Suprapubic skin (tissue), 4 donors: ENCODE data around the gene DAP.

Source experiments
- POLR2A ChIP-seq, 2 donors: fragments of 450-650 bp; IDR thresholded peaks; one replicate each; pipeline ENCODE4 v1.6.1; 2017; ENCODE audit warnings: antibody characterized with exemption in 2 of 2, mild to moderate bottlenecking in 2 of 2, moderate library complexity in 2 of 2
- POLR2AphosphoS5 ChIP-seq, 3 donors: sonication (generic); formaldehyde crosslinking; IDR thresholded peaks; one replicate each; pipeline ENCODE4 v1.6.1; 2017; ENCODE audit warnings: antibody characterized with exemption in 3 of 3
- TF ChIP-seq, protein P1 (sequence below), 2 donors: fragments of 200-600 bp in 1 of 2; fragments of 450-650 bp in 1 of 2; sonication (generic) in 1 of 2; IDR thresholded peaks; one replicate each; pipeline ENCODE4 v1.5.1; 2016 to 2019; ENCODE audit warnings: antibody characterized with exemption in 2 of 2, mild to moderate bottlenecking in 1 of 2, moderate library complexity in 1 of 2

DNA sequence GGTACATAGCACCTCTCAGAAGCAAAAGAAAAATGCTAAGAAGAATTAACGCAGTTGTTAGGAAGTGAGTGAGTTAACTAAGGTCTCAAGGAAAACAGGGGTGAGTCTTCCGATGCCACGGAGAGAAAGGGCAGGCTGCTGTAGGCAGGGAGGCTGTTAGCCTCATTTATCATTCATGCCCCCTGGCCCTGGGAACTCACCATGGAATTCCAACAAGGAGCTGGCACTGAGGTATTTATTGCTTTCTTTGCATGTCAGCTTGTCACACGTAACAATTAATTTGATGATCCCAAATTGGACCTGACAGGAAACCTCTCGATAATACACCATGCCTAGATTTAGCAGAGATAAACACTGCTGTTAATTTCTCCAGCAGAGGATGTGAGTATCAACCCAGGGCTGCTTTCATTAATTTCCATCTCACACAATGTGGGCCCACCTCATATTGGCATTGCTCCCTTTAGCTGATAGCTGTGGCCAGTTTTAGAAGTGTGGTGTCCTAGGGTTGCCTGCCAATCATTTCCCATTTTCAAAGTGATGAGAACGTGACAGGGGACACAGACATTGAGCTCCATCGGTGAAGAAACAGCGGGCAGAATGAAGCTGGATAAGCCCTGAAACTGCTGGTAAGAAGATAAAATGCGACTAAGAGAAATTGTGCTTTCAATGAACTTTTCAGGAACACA, 45.3 kb downstream of the DAP start:
- TF ChIP-seq, protein P1, sequence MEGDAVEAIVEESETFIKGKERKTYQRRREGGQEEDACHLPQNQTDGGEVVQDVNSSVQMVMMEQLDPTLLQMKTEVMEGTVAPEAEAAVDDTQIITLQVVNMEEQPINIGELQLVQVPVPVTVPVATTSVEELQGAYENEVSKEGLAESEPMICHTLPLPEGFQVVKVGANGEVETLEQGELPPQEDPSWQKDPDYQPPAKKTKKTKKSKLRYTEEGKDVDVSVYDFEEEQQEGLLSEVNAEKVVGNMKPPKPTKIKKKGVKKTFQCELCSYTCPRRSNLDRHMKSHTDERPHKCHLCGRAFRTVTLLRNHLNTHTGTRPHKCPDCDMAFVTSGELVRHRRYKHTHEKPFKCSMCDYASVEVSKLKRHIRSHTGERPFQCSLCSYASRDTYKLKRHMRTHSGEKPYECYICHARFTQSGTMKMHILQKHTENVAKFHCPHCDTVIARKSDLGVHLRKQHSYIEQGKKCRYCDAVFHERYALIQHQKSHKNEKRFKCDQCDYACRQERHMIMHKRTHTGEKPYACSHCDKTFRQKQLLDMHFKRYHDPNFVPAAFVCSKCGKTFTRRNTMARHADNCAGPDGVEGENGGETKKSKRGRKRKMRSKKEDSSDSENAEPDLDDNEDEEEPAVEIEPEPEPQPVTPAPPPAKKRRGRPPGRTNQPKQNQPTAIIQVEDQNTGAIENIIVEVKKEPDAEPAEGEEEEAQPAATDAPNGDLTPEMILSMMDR (IDR thresholded peaks at IDR 0.05): no peak
- TF ChIP-seq POLR2A (IDR thresholded peaks at IDR 0.05) (no peak), POLR2AphosphoS5 (IDR thresholded peaks at IDR 0.05) (no peak)
